ENCODE results near the gene PLXNA2. TPM values are rescaled to one million over a fixed set of nuclear protein-coding genes. Genes with fewer than 3 reads are reported as not detected.

The PLXNA2 gene
- total and polyA plus RNA-seq, 2 of the 4 experiments (the other 2 are of a cell fraction), result 0.72 to 1.1 TPM

GRCh38 chr1:208212893-208213292 lies 31.3 kb downstream of the PLXNA2 start:
- Histone ChIP-seq H3K18ac (ENCODE audit: low read depth, low read length) (peak overlapping the region; percentile 94; the same call in 1 of the 2 replicates), H2AK9ac (replicated peaks; ENCODE audit: low read depth, low read length, poor library complexity) (no peak overlapping the region), H3K56ac (ENCODE audit: extremely low read depth, insufficient read depth, low read length) (no peak overlapping the region), H3K9ac (ENCODE audit: low read depth, low read length) (no peak overlapping the region), H4K20me1 (ENCODE audit: insufficient read depth, low read length) (no peaks in the 10 kb centered on the region), H2BK15ac (ENCODE audit: low read depth, low read length) (peak overlapping the region; percentile 84; the same call in 2 of the 3 replicates), H2AK5ac (ENCODE audit: low read depth, low read length) (peak overlapping the region; percentile 61; the same call in 1 of the 2 replicates), H2BK5ac (ENCODE audit: low read depth, low read length, poor library complexity, severe bottlenecking) (peak overlapping the region; percentile 7), H3K4me1 (ENCODE audit: control insufficient read depth, insufficient read depth, low read length) (peaks cover 19% of the 10 kb centered on the region), H2BK20ac (ENCODE audit: low read depth, low read length) (peak overlapping the region; percentile 32; the same call in 1 of the 2 replicates), H3K27me3 (ENCODE audit: control insufficient read depth, insufficient read depth, low read length) (no peaks in the 10 kb centered on the region), H2AFZ (replicated peaks; ENCODE audit: low read length, poor library complexity) (no peak overlapping the region), H3K14ac (replicated peaks; ENCODE audit: low read depth, low read length) (peak overlapping the region; percentile 70; the same call in 1 of the 2 replicates), H3K4me2 (ENCODE audit: low read depth, low read length) (no peak overlapping the region), H3K36me3 (ENCODE audit: control insufficient read depth, insufficient read depth, low read length) (no peaks in the 10 kb centered on the region), H2BK120ac (ENCODE audit: low read depth, low read length) (peak overlapping the region; percentile 92; the same call in 1 of the 2 replicates), H3K79me1 (ENCODE audit: low read depth in 1 of 2, low read length in 2 of 2) (peaks cover 0 to 52% of the 10 kb centered on the region in 2 experiments; a peak in 2 of 4 replicates), H4K8ac (ENCODE audit: low read depth in 2 of 2, low read length in 2 of 2) (peak overlapping the region in 1 of 2 experiments; percentile 10; a peak in 1 of 4 replicates), H3K23ac (ENCODE audit: low read depth, low read length) (no peak overlapping the region), H4K5ac (ENCODE audit: low read depth, low read length) (peak overlapping the region; percentile 71; the same call in 1 of the 2 replicates), H3K4me3 (ENCODE audit: insufficient read depth, low read depth, low read length) (no peak overlapping the region), H3K9me3 (ENCODE audit: control insufficient read depth, insufficient read depth, low read length) (no peaks in the 10 kb centered on the region), H3K4ac (ENCODE audit: low read depth, low read length) (peak overlapping the region; percentile 66), H4K91ac (ENCODE audit: insufficient read depth, low read depth, low read length) (no peak overlapping the region; the same call in 1 of the 2 replicates), H3K9me1 (ENCODE audit: insufficient read depth, low read length) (peaks cover 36% of the 10 kb centered on the region), H3K27ac (ENCODE audit: insufficient read depth, low read length) (no peak overlapping the region)
- in situ Hi-C loops (cut with MboI; ENCODE audit: low sequenced_read_pairs), result no loop called here
- intact Hi-C loops (cut with micrococcal nuclease), result no loop called here
- no CpG with 5 or more reads among the region's 1 CpG for WGBS, 2 experiments (ENCODE audit: extremely low coverage in 2 of 2, insufficient read length in 1 of 2)
- ChIA-PET POLR2A (ENCODE audit: unreplicated experiment) (no interaction called here), CTCF (no interaction called here)
- dilution Hi-C loops (cut with HindIII; ENCODE audit: low sequenced_read_pairs, unreplicated experiment), result no loop called here
- TF ChIP-seq MXI1 (IDR thresholded peaks at IDR 0.05; ENCODE audit: borderline replicate concordance, low read depth, low read length) (no peak), MAFK (IDR thresholded peaks at IDR 0.05; ENCODE audit: low read depth, low read length) (peak; percentile 70; the same call in 1 of the 2 replicates)
- no peak for DNase-seq
- ATAC-seq (ENCODE audit: low read depth), result no peak
- BruUV-seq (replicated peaks), result no TSS peak
